NB4 (cell line): Measurements from ENCODE around the gene SRP68.

Experiments used
- CTCF ChIP-seq: IDR thresholded peaks from one replicate; pipeline ENCODE4 v1.5.1; 2012; ENCODE audit warnings: low read depth, low read length
- MAX ChIP-seq: IDR thresholded peaks from 2 replicates; pipeline ENCODE4 v1.6.1; 2011; ENCODE audit warnings: low read depth, low read length
- MYC ChIP-seq: IDR thresholded peaks from 2 replicates; pipeline ENCODE4 v1.6.1; 2011; ENCODE audit warnings: low read depth, low read length
- POLR2A ChIP-seq: IDR thresholded peaks from 2 replicates; pipeline ENCODE4 v1.6.1; 2011; ENCODE audit warnings: mild to moderate bottlenecking; ENCODE audit not compliant: insufficient read length; ENCODE audit errors: extremely low read depth

GRCh38 chr17:76038050-76038449 lies 34.3 kb downstream of the SRP68 start:
- TF ChIP-seq CTCF (no peak), POLR2A (no peak), MAX (no peak), MYC (no peak)
